Breast epithelium (tissue), 3 donors: Measurements from ENCODE around the gene SYNE2.

Source experiments
- CTCF ChIP-seq, 3 donors: fragments of 450-650 bp; IDR thresholded peaks; one replicate each; pipeline ENCODE4 v1.5.1; 2016 to 2017; ENCODE audit warnings: antibody characterized with exemption in 3 of 3, mild to moderate bottlenecking in 3 of 3, moderate library complexity in 3 of 3
- POLR2A ChIP-seq: fragments of 450-650 bp; IDR thresholded peaks from one replicate; pipeline ENCODE4 v1.6.1; 2016; ENCODE audit warnings: antibody characterized with exemption, mild to moderate bottlenecking, moderate library complexity

GRCh38 chr14:64197996-64198395, 345.2 kb downstream of the SYNE2 start:
- no peak for TF ChIP-seq CTCF (IDR thresholded peaks at IDR 0.05)
- TF ChIP-seq POLR2A, result no peak
